Measurements from ENCODE around the gene WNT16.

WNT16 gene

GRCh38 chr7:121369462-121369861 lies 40.7 kb downstream of the WNT16 start:
- no peaks in the 10 kb centered on the region for H3K79me2 ChIP-seq (ENCODE audit: insufficient read depth, low read length)
- H2AFZ ChIP-seq (ENCODE audit: low read length), result no peak overlapping the region
- H3F3A ChIP-seq (ENCODE audit: low read depth), result 0 out of 2 replicates have a peak, but pooled peaks cover 2% of the 10 kb centered on the region
- no peak overlapping the region for H3K4me2 ChIP-seq (ENCODE audit: low read depth, low read length, poor library complexity, severe bottlenecking)
- H3K4me3 ChIP-seq (ENCODE audit: low read length, poor library complexity, severe bottlenecking), result no peak overlapping the region
- H3K9me2 ChIP-seq (replicated peaks; ENCODE audit: low read depth, low read length), result no peaks in the 10 kb centered on the region
- no peaks in the 10 kb centered on the region for H3K27me3 ChIP-seq (ENCODE audit: insufficient read depth, low read length, poor library complexity, severe bottlenecking)
- H3K4me1 ChIP-seq (ENCODE audit: insufficient read depth, low read length, poor library complexity, severe bottlenecking), result peaks cover 25% of the 10 kb centered on the region
- TF ChIP-seq EZH2phosphoT487 (IDR thresholded peaks at IDR 0.05; ENCODE audit: borderline replicate concordance) (no peak), CTCF (conservative IDR thresholded peaks at IDR 0.05; ENCODE audit: low read length) (no peak)
- no peak overlapping the region for H3K9ac ChIP-seq (ENCODE audit: low read depth, low read length, poor library complexity, severe bottlenecking)
- peaks cover 3% of the 10 kb centered on the region for H4K20me1 ChIP-seq (ENCODE audit: insufficient read depth, low read length, poor library complexity, severe bottlenecking)
- H3K9me3 ChIP-seq (ENCODE audit: insufficient read depth, low read depth, low read length), result no peaks in the 10 kb centered on the region
- 0 out of 2 replicates have a peak, but pooled peaks cover 4% of the 10 kb centered on the region for H3K36me3 ChIP-seq (ENCODE audit: insufficient read depth, low read length)

- H3K9me2 ChIP-seq (replicated peaks; ENCODE audit: low read depth, low read length), result no peaks in the 10 kb centered on the region
- H3K79me2 ChIP-seq (ENCODE audit: insufficient read depth, low read length), result no peaks in the 10 kb centered on the region
- H3F3A ChIP-seq (ENCODE audit: low read depth), result 0 out of 2 replicates have a peak, but pooled peaks cover 2% of the 10 kb centered on the region
- H2AFZ ChIP-seq (ENCODE audit: low read length), result no peak overlapping the region
- no peak overlapping the region for H3K9ac ChIP-seq (ENCODE audit: low read depth, low read length, poor library complexity, severe bottlenecking)
- H3K4me2 ChIP-seq (ENCODE audit: low read depth, low read length, poor library complexity, severe bottlenecking), result peak overlapping the region; percentile 41
- peaks cover 25% of the 10 kb centered on the region for H3K4me1 ChIP-seq (ENCODE audit: insufficient read depth, low read length, poor library complexity, severe bottlenecking)
- H3K27me3 ChIP-seq (ENCODE audit: insufficient read depth, low read length, poor library complexity, severe bottlenecking), result no peaks in the 10 kb centered on the region
- H4K20me1 ChIP-seq (ENCODE audit: insufficient read depth, low read length, poor library complexity, severe bottlenecking), result peaks cover 3% of the 10 kb centered on the region
- no peak for TF ChIP-seq CTCF (conservative IDR thresholded peaks at IDR 0.05; ENCODE audit: low read length)
- TF ChIP-seq EZH2phosphoT487 (IDR thresholded peaks at IDR 0.05; ENCODE audit: borderline replicate concordance), result no peak
- H3K4me3 ChIP-seq (ENCODE audit: low read length, poor library complexity, severe bottlenecking), result no peak overlapping the region
- no peaks in the 10 kb centered on the region for H3K9me3 ChIP-seq (ENCODE audit: insufficient read depth, low read depth, low read length)
- H3K36me3 ChIP-seq (ENCODE audit: insufficient read depth, low read length), result 0 out of 2 replicates have a peak, but pooled peaks cover 4% of the 10 kb centered on the region
These were observed 42.6 kb downstream of the WNT16 start for GRCh38 chr7:121371367-121371766.

- Histone ChIP-seq H4K20me1 (ENCODE audit: insufficient read depth, low read length, poor library complexity, severe bottlenecking) (peaks cover 3% of the 10 kb centered on the region), H3F3A (ENCODE audit: low read depth) (0 out of 2 replicates have a peak, but pooled peaks cover 2% of the 10 kb centered on the region), H2AFZ (ENCODE audit: low read length) (no peak overlapping the region), H3K79me2 (ENCODE audit: insufficient read depth, low read length) (no peaks in the 10 kb centered on the region), H3K27me3 (ENCODE audit: insufficient read depth, low read length, poor library complexity, severe bottlenecking) (no peaks in the 10 kb centered on the region), H3K4me3 (ENCODE audit: low read length, poor library complexity, severe bottlenecking) (no peak overlapping the region), H3K36me3 (ENCODE audit: insufficient read depth, low read length) (peaks cover 4% of the 10 kb centered on the region; the same call in 1 of the 2 replicates), H3K4me2 (ENCODE audit: low read depth, low read length, poor library complexity, severe bottlenecking) (peak overlapping the region; percentile 41), H3K9ac (ENCODE audit: low read depth, low read length, poor library complexity, severe bottlenecking) (no peak overlapping the region), H3K9me3 (ENCODE audit: insufficient read depth, low read depth, low read length) (no peaks in the 10 kb centered on the region), H3K4me1 (ENCODE audit: insufficient read depth, low read length, poor library complexity, severe bottlenecking) (peaks cover 25% of the 10 kb centered on the region), H3K9me2 (replicated peaks; ENCODE audit: low read depth, low read length) (no peaks in the 10 kb centered on the region)
- TF ChIP-seq CTCF (conservative IDR thresholded peaks at IDR 0.05; ENCODE audit: low read length) (no peak), EZH2phosphoT487 (IDR thresholded peaks at IDR 0.05; ENCODE audit: borderline replicate concordance) (no peak)
These were observed 43.1 kb downstream of the WNT16 start for GRCh38 chr7:121371883-121372282.

All from Loucy (cell line).